Calu3 (cell line): ENCODE results near the gene TSHZ2. TPM values are rescaled to one million over a fixed set of nuclear protein-coding genes. Genes with fewer than 3 reads are reported as not detected.

Source experiments
- BruUV-seq: library from RNA; stranded (reverse); fragments of 400-500 nt; replicated peaks from 2 replicates; lab custom pipeline; 2021; lab: Mats Ljungman, UMichigan
- CTCF ChIA-PET: fragments of 300-600 bp; sonication (Branson Sonifier 250); formaldehyde crosslinking; loops from one replicate; lab custom pipeline; 2022; ENCODE audit warnings: antibody characterized with exemption; lab: Charles Lee
- DNase-seq: peaks from one replicate; pipeline ENCODE4 v3.0.0; 2022
- H3K27ac Mint-ChIP-seq: one replicate; pipeline ENCODE4 v1.8.0; 2022; ENCODE audit warnings: mixed read lengths; ENCODE audit not compliant: unreplicated experiment
- H3K27me3 Mint-ChIP-seq: one replicate; pipeline ENCODE4 v1.8.0; 2022; ENCODE audit warnings: mixed read lengths; ENCODE audit not compliant: unreplicated experiment
- H3K36me3 Mint-ChIP-seq: one replicate; pipeline ENCODE4 v1.8.0; 2022; ENCODE audit warnings: mild to moderate bottlenecking, moderate library complexity, mixed read lengths; ENCODE audit not compliant: insufficient read depth, unreplicated experiment
- H3K4me1 Mint-ChIP-seq: one replicate; pipeline ENCODE4 v1.8.0; 2022; ENCODE audit warnings: mild to moderate bottlenecking, low read depth, mixed read lengths; ENCODE audit not compliant: unreplicated experiment
- H3K4me3 Mint-ChIP-seq: one replicate; pipeline ENCODE4 v1.8.0; 2022; ENCODE audit warnings: mild to moderate bottlenecking, low read depth, moderate library complexity, mixed read lengths; ENCODE audit not compliant: unreplicated experiment
- H3K9me3 Mint-ChIP-seq: one replicate; pipeline ENCODE4 v1.8.0; 2022; ENCODE audit warnings: low read depth, mixed read lengths; ENCODE audit not compliant: unreplicated experiment
- CTCF ChIP-seq: fragments of 200-600 bp; IDR thresholded peaks from one replicate; pipeline ENCODE4 v1.8.0; 2022; ENCODE audit warnings: antibody characterized with exemption; ENCODE audit not compliant: unreplicated experiment
- intact Hi-C: fragments of 100-400 bp; cut with micrococcal nuclease; formaldehyde crosslinking; loops from one replicate; pipeline ENCODE4 v1.10.0; 2022; ENCODE audit not compliant: unreplicated experiment
- total RNA-seq: library from RNA; stranded (reverse); gene quantifications from 2 replicates; pipeline ENCODE4 v1.2.3, GENCODE V29; 2022

TSHZ2 gene
- total RNA-seq, 1 experiment from 2014 or later = not detected

DNA sequence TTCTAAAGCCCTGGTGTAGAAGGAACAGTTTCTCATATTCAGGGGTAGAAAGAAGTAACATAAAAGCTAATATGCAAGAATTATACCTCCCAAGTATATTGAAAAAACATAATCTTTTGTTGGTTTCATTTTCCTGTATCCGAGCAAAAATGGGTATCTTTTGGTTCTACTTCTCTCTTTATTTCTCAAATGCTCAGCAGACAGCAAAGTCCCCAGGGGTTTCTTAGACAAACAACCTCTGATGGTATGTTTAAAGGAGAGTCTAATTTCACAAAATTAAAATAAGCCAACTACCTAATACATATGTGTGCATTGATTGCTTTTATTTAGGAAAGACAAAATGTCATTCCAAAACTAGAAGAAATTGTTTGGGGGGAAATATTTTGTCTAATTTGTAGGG, 131.0 kb downstream of the TSHZ2 start:
- Mint-ChIP-seq H3K4me1 (no peaks in the 10 kb centered on the region), H3K27me3 (peaks cover 26% of the 10 kb centered on the region), H3K27ac (no peak overlapping the region), H3K4me3 (no peak overlapping the region), H3K9me3 (no peaks in the 10 kb centered on the region), H3K36me3 (no peaks in the 10 kb centered on the region)
- intact Hi-C loops = no loop called here
- no TSS peak for BruUV-seq
- CTCF ChIA-PET = no interaction called here
- TF ChIP-seq CTCF = no peak
- DNase-seq = no peak

DNA sequence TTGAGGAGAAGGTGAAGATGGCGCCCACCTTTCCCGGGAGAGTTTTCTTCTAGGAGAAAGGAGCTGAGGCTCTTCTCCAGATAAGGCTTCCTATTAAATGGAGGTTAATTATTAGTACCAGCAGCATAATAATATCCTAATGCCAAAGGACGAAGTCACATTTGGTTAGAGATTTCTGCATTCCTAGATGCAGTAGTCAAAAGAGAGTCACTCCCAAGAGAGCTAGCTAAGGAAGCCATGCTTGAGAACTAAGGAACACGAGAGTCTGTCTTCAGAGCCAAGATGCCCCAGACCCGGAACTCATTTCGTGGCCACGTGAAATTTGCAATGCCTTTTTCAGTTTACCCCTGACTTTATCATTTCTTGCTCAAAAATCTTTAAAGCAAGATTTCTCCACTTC, 132.7 kb downstream of the TSHZ2 start:
- H3K4me1 Mint-ChIP-seq = no peaks in the 10 kb centered on the region
- DNase-seq = no peak
- intact Hi-C loops = no loop called here
- no peak overlapping the region for H3K4me3 Mint-ChIP-seq
- CTCF ChIA-PET = no interaction called here
- TF ChIP-seq CTCF = no peak
- BruUV-seq = no TSS peak
- H3K9me3 Mint-ChIP-seq = no peaks in the 10 kb centered on the region
- H3K36me3 Mint-ChIP-seq = no peaks in the 10 kb centered on the region
- no peak overlapping the region for H3K27ac Mint-ChIP-seq
- H3K27me3 Mint-ChIP-seq = peaks cover 15% of the 10 kb centered on the region

GRCh38 chr20:53116733-53117132, 144.6 kb downstream of the TSHZ2 start:
- Mint-ChIP-seq H3K4me3 (no peak overlapping the region), H3K4me1 (no peaks in the 10 kb centered on the region), H3K36me3 (no peaks in the 10 kb centered on the region), H3K27me3 (peaks cover 59% of the 10 kb centered on the region), H3K27ac (no peak overlapping the region), H3K9me3 (no peaks in the 10 kb centered on the region)
- CTCF ChIA-PET = no interaction called here
- intact Hi-C loops = no loop called here
- TF ChIP-seq CTCF = no peak
- no TSS peak for BruUV-seq
- DNase-seq = no peak

GRCh38 chr20:53122853-53123252, 150.7 kb downstream of the TSHZ2 start:
- no peaks in the 10 kb centered on the region for H3K4me1 Mint-ChIP-seq
- peaks cover 67% of the 10 kb centered on the region for H3K27me3 Mint-ChIP-seq

More at GRCh38 chr20:53122853-53123252, 150.7 kb downstream of the TSHZ2 start:
- Mint-ChIP-seq H3K4me3 (no peak overlapping the region), H3K9me3 (no peaks in the 10 kb centered on the region), H3K27ac (no peak overlapping the region), H3K36me3 (no peaks in the 10 kb centered on the region)
- DNase-seq = no peak
- intact Hi-C loops = no loop called here
- no peak for TF ChIP-seq CTCF
- CTCF ChIA-PET = interaction anchor here (0.6 kb wide), 1 partner anchor 199 kb away, joined by 6 read pairs; no protein-coding TSS in a partner anchor
- BruUV-seq = no TSS peak
